GM12872 (cell line): ENCODE measurements around the gene EIF4ENIF1.

Source experiments
- TF ChIP-seq, protein P1 (sequence below): IDR thresholded peaks from 3 replicates; pipeline ENCODE4 v1.5.1; 2011; ENCODE audit warnings: low read depth, mild to moderate bottlenecking, low read length, moderate library complexity; ENCODE audit not compliant: insufficient read depth

Gene EIF4ENIF1

DNA sequence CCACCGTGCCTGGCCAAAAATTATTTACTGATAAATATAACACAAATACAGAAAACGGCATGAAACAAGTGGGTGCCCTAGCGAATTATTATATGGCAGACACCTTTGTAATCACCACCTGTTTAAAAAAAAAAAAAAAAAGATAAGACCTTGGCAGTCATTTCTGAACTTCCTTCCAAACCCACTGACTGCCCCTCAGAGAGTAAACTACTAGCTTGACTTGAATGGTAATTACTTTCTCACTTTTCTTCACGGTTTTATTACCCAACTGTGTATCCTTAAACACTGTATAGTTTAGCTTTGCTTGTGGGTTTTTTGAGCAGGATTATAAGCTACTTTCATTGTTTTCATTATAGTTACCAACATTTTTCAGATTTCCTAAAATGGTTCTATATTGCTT lies 30.4 kb upstream of the EIF4ENIF1 start:
- TF ChIP-seq, protein P1, sequence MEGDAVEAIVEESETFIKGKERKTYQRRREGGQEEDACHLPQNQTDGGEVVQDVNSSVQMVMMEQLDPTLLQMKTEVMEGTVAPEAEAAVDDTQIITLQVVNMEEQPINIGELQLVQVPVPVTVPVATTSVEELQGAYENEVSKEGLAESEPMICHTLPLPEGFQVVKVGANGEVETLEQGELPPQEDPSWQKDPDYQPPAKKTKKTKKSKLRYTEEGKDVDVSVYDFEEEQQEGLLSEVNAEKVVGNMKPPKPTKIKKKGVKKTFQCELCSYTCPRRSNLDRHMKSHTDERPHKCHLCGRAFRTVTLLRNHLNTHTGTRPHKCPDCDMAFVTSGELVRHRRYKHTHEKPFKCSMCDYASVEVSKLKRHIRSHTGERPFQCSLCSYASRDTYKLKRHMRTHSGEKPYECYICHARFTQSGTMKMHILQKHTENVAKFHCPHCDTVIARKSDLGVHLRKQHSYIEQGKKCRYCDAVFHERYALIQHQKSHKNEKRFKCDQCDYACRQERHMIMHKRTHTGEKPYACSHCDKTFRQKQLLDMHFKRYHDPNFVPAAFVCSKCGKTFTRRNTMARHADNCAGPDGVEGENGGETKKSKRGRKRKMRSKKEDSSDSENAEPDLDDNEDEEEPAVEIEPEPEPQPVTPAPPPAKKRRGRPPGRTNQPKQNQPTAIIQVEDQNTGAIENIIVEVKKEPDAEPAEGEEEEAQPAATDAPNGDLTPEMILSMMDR: no peak

DNA sequence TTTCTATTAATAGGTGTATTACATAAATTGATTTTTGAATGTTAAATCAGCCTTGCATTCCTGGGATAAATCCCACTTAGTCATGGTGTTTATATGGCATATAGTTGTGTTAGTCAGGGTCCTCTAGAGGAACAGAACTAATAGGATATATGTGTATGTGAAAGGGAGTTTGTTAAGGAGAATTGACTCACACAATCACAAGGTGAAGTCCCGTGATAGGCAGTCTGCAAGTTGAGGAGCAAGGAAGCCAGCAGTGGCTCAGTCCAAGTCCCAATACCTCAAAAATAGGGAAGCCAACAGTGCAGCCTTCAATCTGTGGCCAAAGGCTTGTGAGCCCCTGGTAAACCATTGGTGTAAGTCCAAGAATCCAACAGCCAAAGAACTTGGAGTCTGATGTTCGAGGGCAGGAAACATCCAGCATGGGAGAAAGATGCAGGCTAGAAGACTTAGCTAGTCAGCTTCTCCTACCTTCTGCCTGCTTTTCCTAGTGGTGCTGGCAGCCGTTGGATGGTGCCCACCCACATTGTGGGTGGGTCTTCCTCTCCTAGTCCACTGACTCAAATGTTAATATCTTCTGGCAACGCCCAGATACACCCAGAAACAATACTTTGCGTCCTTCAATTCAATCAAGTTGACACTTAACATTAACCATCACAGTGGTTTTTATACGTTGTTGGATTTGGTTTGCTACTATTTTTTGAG lies 19.6 kb upstream of the EIF4ENIF1 start:
- TF ChIP-seq, protein P1: no peak

DNA sequence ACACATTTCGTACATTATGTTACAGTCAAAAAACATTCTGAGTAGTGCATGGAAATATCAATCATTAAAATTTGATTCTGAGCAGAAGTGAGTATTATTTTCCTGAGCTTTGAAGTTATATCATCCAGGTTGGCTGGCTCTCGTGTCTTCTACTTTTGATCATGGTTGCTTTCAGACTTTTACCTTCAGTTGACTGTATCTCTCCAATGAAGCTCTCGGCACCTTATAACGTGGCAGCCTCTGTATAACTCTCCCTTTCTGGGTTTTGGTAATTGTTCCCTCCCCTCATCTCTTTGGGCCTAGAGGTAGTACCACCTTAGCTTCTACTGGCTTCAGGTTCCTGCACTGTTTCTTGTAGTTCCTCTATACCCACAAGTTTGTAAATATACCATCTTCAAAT lies 18.9 kb upstream of the EIF4ENIF1 start:
- TF ChIP-seq, protein P1: no peak

DNA sequence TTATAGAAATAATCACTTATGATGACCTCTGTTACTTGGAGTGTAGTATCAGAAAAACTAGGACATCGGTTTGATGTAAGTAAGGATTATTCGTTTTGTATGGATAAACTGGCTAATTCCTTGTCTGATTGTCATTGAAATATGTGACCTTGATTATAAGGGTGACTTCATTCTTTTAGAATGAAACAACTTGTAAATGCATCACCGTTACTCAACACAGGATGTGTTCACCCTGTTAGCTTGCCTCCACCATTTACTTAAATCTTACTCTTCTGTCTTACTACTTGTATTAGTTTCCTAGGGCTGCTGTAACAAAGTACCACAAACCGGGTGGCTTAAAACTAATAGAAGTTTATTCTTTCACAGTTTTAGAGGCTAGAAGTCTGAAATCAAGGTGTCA lies 14.6 kb upstream of the EIF4ENIF1 start:
- TF ChIP-seq, protein P1: no peak

DNA sequence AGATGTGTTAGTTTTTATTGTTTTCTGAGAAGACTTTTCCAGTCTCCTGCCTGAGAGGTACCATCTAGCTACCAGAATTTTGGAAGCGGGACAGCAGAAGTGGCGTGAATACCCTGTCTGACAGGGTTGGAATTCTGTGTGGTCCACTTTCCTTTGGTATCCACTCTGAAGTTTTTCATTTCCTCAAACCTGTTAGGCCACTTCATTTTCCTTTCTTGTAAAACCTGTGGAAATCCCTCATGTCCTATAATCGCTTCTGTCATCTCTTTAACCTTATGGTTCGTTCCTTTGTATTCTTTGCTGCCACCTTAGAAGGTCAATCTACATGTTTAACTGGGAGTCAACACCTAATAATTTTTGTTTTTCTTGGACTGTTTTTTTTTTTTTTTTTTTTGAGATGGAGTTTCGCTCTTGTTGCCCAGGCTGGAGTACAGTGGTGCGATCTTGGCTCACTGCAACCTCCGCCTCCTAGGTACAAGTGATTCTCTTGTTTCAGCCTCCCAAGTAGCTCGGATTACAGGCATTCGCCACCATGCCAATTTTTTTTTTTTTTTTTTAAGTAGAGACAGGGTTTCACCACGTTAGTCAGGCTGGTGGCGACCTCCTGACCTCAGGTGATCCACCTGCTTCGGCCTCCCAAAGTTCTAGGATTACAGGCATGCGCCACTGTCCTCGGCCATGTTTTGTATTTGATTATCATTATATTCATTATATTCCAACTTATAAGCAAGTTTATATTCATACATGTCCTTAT lies 13.7 kb upstream of the EIF4ENIF1 start:
- TF ChIP-seq, protein P1: no peak

DNA sequence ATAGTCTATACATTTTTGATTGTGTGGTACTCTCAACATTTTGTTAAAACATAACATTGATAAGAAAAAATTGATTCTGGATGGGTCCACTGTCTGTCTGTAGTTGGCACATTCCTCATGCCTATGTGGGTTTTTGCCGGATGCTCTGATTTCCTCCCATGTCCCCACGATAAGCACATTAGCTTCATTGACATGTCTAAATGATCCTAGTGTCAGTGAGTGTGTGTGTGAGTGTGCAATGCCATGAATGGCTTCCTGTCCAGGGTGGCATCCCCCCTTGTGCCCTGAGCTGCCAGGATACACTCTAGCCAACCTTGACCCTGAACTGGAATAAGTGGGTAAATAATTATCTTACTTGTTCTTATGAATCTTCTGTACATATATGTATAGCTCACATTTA lies 12.1 kb upstream of the EIF4ENIF1 start:
- TF ChIP-seq, protein P1: no peak

DNA sequence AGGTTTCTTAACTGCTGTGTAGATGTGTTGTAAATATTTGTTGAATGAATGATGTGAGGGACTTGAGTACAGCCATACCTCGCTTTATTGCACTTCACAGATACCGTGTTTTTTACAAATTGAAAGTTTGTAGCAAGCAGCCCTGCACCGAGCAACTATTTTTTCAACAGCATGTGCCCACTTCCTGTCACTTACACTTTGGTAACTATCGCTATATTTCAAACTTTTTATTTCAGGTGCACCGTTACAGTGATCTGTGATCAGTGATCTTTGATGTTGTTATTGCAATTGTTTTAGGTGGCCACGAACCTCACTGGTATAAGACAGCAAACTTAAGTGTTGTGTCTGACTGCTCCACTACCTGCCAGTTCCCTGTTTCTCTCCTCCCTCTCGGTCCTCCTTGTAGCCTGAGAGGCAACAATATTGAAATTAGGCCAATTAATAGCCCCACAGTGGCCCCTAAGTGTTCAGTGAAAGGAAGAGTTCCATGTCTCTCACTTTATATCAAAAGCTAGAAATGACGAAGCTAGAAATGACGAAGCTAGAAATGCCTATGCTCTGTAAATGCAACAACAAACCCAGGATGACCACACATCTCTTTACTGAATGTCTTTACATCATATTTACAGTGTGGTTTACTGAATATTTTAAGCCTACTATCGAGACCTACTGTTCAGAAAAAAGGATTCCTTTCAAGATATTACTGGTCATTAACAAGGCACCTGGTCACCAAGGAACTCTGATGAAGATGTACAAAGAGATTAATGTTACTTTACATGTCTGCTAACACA lies 7.7 kb upstream of the EIF4ENIF1 start:
- TF ChIP-seq, protein P1: no peak
